A549 (cell line): ENCODE results near the gene CPZ.

Experiments used
- BHLHE40 ChIP-seq: IDR thresholded peaks from 2 replicates; pipeline ENCODE4 v1.6.1; 2012; ENCODE audit warnings: low read depth, low read length, inconsistent platforms
- CEBPB ChIP-seq, 2 experiments: fragments of >200 bp in 1 of 2; sonication (Bioruptor Twin) in 1 of 2; formaldehyde crosslinking in 1 of 2; IDR thresholded peaks; 2 replicates each; pipeline ENCODE4 v1.6.1; 2012 to 2016
- EP300 ChIP-seq, 2 experiments: fragments of >200 bp; sonication (Bioruptor Twin); formaldehyde crosslinking; IDR thresholded peaks; 2 replicates in 1 of 2; 3 replicates in 1 of 2; pipeline ENCODE4 v1.6.1; 2016 to 2017
- MYC ChIP-seq: IDR thresholded peaks from 2 replicates; pipeline ENCODE4 v1.6.1; 2012; ENCODE audit warnings: mild to moderate bottlenecking, inconsistent platforms, low read length, improper control_type of control experiment, borderline replicate concordance
- POLR2A ChIP-seq: IDR thresholded peaks from 2 replicates; pipeline ENCODE4 v1.6.1; 2012; ENCODE audit warnings: mild to moderate bottlenecking, low read length
- RAD21 ChIP-seq, 2 experiments: fragments of >200 bp in 1 of 2; sonication (Bioruptor Twin) in 1 of 2; formaldehyde crosslinking in 1 of 2; IDR thresholded peaks in 1 of 2; conservative IDR thresholded peaks in 1 of 2; 2 replicates in 1 of 2; 3 replicates in 1 of 2; pipeline ENCODE4 v1.6.1; 2012 to 2018; ENCODE audit warnings: inconsistent platforms in 1 of 2
- SREBF2 ChIP-seq: fragments of 450-650 bp; IDR thresholded peaks from 2 replicates; pipeline ENCODE4 v1.6.1; 2014; ENCODE audit warnings: mild to moderate bottlenecking, moderate library complexity
- ZSCAN20 ChIP-seq: fragments of 250-450 bp; sonication (Bioruptor Pico); IDR thresholded peaks from 2 replicates; pipeline ENCODE4 v1.8.0; 2022; ENCODE audit warnings: mild to moderate bottlenecking, moderate library complexity
- TF ChIP-seq, protein P1 (sequence below): fragments of >200 bp; sonication (Bioruptor Twin); formaldehyde crosslinking; IDR thresholded peaks from 3 replicates; pipeline ENCODE4 v1.5.1; 2016

- TF ChIP-seq, protein P1, sequence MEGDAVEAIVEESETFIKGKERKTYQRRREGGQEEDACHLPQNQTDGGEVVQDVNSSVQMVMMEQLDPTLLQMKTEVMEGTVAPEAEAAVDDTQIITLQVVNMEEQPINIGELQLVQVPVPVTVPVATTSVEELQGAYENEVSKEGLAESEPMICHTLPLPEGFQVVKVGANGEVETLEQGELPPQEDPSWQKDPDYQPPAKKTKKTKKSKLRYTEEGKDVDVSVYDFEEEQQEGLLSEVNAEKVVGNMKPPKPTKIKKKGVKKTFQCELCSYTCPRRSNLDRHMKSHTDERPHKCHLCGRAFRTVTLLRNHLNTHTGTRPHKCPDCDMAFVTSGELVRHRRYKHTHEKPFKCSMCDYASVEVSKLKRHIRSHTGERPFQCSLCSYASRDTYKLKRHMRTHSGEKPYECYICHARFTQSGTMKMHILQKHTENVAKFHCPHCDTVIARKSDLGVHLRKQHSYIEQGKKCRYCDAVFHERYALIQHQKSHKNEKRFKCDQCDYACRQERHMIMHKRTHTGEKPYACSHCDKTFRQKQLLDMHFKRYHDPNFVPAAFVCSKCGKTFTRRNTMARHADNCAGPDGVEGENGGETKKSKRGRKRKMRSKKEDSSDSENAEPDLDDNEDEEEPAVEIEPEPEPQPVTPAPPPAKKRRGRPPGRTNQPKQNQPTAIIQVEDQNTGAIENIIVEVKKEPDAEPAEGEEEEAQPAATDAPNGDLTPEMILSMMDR: no peak
- no peak for TF ChIP-seq RAD21 (conservative IDR thresholded peaks at IDR 0.05 in 1 of 2, IDR thresholded peaks at IDR 0.05 in 1 of 2)
- no peak for TF ChIP-seq POLR2A
- no peak for TF ChIP-seq EP300 (IDR thresholded peaks at IDR 0.05)
- no peak for TF ChIP-seq BHLHE40
- no peak for TF ChIP-seq CEBPB (IDR thresholded peaks at IDR 0.05)
- no peak for TF ChIP-seq ZSCAN20 (CRISPR knock-in tag)
- TF ChIP-seq SREBF2: no peak
- no peak for TF ChIP-seq MYC
These were observed 47.5 kb downstream of the CPZ start for GRCh38 chr4:8639777-8640720.
